Measurements from ENCODE around the gene RAVER1. TPM values are rescaled to one million over a fixed set of nuclear protein-coding genes. Genes with fewer than 3 reads are reported as not detected.
A peak's percentile ranks its signal among the peaks of the same experiment; 100 is the strongest.

RAVER1 gene
- total and polyA plus RNA-seq, 2 of the 13 experiments (the other 11 are each of a cell fraction or from before 2014, with no cell fraction given), result 3.6 to 7.9 TPM

DNA sequence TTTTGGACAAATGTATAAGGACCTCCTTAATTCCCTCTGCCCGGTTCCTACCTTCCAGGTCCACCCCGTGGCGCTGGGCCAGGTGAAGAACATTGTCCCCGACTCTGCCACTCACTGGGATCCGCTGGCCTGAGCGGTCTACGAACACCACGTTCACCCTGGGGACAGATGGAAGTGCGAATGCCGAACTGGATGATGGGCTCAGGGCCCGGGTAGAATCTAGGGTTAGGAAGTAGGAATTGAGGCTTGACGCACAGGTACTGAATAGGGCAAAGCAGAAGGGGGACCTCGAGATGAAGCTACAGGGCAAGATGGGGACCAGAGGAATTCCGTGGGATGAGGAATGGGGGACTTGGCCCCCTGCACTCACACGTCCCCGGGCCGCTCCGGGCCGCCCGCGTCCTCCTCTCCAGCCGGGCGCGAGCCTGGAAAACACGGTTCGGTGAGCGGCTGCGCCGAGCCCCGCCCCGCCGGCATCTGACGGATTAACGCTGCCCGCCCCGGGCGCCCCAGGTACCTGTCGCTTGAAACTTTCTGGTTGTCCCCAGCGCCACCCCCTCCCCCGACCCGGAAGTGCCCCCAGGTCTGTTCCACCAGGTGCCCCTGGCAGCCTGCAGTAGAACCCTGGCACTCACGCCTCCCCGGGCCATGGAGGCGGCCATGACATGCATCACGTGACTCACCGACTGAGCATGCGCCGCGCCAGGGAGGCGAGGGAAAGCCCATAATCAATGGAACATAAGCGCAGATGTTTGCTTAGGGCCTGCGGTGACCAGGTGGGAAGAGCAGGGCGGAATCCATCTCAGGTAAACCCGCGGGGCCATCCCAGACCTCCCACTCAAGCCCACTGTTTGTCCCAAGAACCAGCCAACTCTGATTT is 17.8 kb downstream of the RAVER1 start, which contains the start of gene FDX2 (continued):
- no peak for TF ChIP-seq ZNF530 (CRISPR knock-in tag; IDR thresholded peaks at IDR 0.05; ENCODE audit: low read depth)
- TF ChIP-seq HOXA3 (CRISPR knock-in tag; IDR thresholded peaks at IDR 0.05), result peak; percentile 62; the same call in 1 of the 2 replicates
- TF ChIP-seq BHLHE40 (IDR thresholded peaks at IDR 0.05; ENCODE audit: low read length), result peak; percentile 89
- TF ChIP-seq, protein P1, sequence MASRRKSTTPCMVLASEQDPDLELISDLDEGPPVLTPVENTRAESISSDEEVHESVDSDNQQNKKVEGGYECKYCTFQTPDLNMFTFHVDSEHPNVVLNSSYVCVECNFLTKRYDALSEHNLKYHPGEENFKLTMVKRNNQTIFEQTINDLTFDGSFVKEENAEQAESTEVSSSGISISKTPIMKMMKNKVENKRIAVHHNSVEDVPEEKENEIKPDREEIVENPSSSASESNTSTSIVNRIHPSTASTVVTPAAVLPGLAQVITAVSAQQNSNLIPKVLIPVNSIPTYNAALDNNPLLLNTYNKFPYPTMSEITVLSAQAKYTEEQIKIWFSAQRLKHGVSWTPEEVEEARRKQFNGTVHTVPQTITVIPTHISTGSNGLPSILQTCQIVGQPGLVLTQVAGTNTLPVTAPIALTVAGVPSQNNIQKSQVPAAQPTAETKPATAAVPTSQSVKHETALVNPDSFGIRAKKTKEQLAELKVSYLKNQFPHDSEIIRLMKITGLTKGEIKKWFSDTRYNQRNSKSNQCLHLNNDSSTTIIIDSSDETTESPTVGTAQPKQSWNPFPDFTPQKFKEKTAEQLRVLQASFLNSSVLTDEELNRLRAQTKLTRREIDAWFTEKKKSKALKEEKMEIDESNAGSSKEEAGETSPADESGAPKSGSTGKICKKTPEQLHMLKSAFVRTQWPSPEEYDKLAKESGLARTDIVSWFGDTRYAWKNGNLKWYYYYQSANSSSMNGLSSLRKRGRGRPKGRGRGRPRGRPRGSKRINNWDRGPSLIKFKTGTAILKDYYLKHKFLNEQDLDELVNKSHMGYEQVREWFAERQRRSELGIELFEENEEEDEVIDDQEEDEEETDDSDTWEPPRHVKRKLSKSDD (CRISPR knock-in tag; IDR thresholded peaks at IDR 0.05; ENCODE audit: low read depth), result peak; percentile 76
- TF ChIP-seq, protein P2, sequence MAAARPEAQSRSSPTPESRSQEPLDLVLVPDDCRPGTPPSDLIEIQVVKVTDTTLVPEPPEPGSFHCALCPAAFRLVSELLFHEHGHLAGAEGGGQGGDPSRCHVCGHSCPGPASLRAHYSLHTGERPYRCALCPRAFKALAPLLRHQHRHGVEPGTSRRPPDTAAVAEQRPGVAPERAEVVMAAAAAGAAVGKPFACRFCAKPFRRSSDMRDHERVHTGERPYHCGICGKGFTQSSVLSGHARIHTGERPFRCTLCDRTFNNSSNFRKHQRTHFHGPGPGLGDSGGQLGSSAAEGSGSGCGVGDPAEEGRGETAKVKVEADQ (CRISPR knock-in tag; IDR thresholded peaks at IDR 0.05; ENCODE audit: borderline replicate concordance), result peak; percentile 90; the same call in 1 of the 2 replicates
- TF ChIP-seq RFXAP (CRISPR knock-in tag; IDR thresholded peaks at IDR 0.05; ENCODE audit: borderline replicate concordance), result no peak
- no peak for TF ChIP-seq TCF12 (IDR thresholded peaks at IDR 0.05)
- no peak for TF ChIP-seq TCF12 (CRISPR knock-in tag; IDR thresholded peaks at IDR 0.05)
- peak; percentile 35; the same call in 1 of the 2 replicates for TF ChIP-seq PITX1 (CRISPR knock-in tag; IDR thresholded peaks at IDR 0.05)
- TF ChIP-seq, protein P3, sequence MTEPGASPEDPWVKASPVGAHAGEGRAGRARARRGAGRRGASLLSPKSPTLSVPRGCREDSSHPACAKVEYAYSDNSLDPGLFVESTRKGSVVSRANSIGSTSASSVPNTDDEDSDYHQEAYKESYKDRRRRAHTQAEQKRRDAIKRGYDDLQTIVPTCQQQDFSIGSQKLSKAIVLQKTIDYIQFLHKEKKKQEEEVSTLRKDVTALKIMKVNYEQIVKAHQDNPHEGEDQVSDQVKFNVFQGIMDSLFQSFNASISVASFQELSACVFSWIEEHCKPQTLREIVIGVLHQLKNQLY (CRISPR knock-in tag; IDR thresholded peaks at IDR 0.05), result peak; percentile 72
- TF ChIP-seq ZNF431 (CRISPR knock-in tag; IDR thresholded peaks at IDR 0.05; ENCODE audit: borderline replicate concordance, low read depth), result no peak
- TF ChIP-seq MAZ (IDR thresholded peaks at IDR 0.05; ENCODE audit: borderline replicate concordance, low read depth, low read length), result no peak
- TF ChIP-seq MAZ (CRISPR knock-in tag; IDR thresholded peaks at IDR 0.05; ENCODE audit: low read depth), result peak; percentile 62
- no peak for TF ChIP-seq ZSCAN30 (CRISPR knock-in tag; IDR thresholded peaks at IDR 0.05)
- TF ChIP-seq ZNF556 (CRISPR knock-in tag; IDR thresholded peaks at IDR 0.05; ENCODE audit: borderline replicate concordance), result no peak
- TF ChIP-seq, protein P4, sequence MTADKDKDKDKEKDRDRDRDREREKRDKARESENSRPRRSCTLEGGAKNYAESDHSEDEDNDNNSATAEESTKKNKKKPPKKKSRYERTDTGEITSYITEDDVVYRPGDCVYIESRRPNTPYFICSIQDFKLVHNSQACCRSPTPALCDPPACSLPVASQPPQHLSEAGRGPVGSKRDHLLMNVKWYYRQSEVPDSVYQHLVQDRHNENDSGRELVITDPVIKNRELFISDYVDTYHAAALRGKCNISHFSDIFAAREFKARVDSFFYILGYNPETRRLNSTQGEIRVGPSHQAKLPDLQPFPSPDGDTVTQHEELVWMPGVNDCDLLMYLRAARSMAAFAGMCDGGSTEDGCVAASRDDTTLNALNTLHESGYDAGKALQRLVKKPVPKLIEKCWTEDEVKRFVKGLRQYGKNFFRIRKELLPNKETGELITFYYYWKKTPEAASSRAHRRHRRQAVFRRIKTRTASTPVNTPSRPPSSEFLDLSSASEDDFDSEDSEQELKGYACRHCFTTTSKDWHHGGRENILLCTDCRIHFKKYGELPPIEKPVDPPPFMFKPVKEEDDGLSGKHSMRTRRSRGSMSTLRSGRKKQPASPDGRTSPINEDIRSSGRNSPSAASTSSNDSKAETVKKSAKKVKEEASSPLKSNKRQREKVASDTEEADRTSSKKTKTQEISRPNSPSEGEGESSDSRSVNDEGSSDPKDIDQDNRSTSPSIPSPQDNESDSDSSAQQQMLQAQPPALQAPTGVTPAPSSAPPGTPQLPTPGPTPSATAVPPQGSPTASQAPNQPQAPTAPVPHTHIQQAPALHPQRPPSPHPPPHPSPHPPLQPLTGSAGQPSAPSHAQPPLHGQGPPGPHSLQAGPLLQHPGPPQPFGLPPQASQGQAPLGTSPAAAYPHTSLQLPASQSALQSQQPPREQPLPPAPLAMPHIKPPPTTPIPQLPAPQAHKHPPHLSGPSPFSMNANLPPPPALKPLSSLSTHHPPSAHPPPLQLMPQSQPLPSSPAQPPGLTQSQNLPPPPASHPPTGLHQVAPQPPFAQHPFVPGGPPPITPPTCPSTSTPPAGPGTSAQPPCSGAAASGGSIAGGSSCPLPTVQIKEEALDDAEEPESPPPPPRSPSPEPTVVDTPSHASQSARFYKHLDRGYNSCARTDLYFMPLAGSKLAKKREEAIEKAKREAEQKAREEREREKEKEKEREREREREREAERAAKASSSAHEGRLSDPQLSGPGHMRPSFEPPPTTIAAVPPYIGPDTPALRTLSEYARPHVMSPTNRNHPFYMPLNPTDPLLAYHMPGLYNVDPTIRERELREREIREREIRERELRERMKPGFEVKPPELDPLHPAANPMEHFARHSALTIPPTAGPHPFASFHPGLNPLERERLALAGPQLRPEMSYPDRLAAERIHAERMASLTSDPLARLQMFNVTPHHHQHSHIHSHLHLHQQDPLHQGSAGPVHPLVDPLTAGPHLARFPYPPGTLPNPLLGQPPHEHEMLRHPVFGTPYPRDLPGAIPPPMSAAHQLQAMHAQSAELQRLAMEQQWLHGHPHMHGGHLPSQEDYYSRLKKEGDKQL (CRISPR knock-in tag; IDR thresholded peaks at IDR 0.05; ENCODE audit: low read depth), result 0 out of 2 replicates have a peak, but pooled peaks have one; percentile 27
- TF ChIP-seq ZNF598 (CRISPR knock-in tag; IDR thresholded peaks at IDR 0.05; ENCODE audit: borderline replicate concordance), result peak; percentile 33; the same call in 1 of the 2 replicates
- TF ChIP-seq ZNF350 (CRISPR knock-in tag; IDR thresholded peaks at IDR 0.05; ENCODE audit: borderline replicate concordance, low read depth), result peak; percentile 71
- no peak for TF ChIP-seq NFYC (CRISPR knock-in tag; IDR thresholded peaks at IDR 0.05)

All from HepG2 (cell line).